H1 (cell line): ENCODE data around the gene KRT13. TPM values are rescaled to one million over a fixed set of nuclear protein-coding genes. Genes with fewer than 3 reads are reported as not detected.

ENCODE experiments used
- CTCF ChIA-PET: fragments of 300-600 bp; sonication (Branson Sonifier 250); formaldehyde crosslinking; loops from one replicate; lab custom pipeline; 2021; ENCODE audit not compliant: partially characterized antibody; lab: Charles Lee
- POLR2A ChIA-PET: fragments of 300-600 bp; sonication (Branson Sonifier 250); formaldehyde crosslinking; loops from one replicate; lab custom pipeline; 2021; ENCODE audit warnings: inconsistent platforms; ENCODE audit not compliant: partially characterized antibody; lab: Charles Lee
- DNase-seq, 2 experiments: peaks; one replicate each; pipeline versions ENCODE4 v3.0.0 to v3.0.0-alpha.2; 2010 to 2022; ENCODE audit warnings: low spot score in 2 of 2, low read depth in 1 of 2, mixed read lengths in 1 of 2
- FAIRE-seq: peaks from 2 replicates; lab custom pipeline; 2011; peaks lifted over from hg19 to GRCh38; lab: Jason Lieb, UNC
- H2AFZ ChIP-seq: 2 replicates; pipeline ENCODE4 v1.8.1; 2012; ENCODE audit warnings: low read length, inconsistent platforms
- H2AK5ac ChIP-seq: 2 replicates; pipeline ENCODE4 v1.6.1; 2013; ENCODE audit warnings: low read depth, low read length
- H2BK120ac ChIP-seq: replicated peaks from 2 replicates; pipeline ENCODE3; 2013; ENCODE audit warnings: low read depth, low read length, inconsistent platforms
- H2BK12ac ChIP-seq: 2 replicates; pipeline ENCODE4 v1.6.1; 2013; ENCODE audit warnings: low read depth, low read length
- H2BK15ac ChIP-seq: 2 replicates; pipeline ENCODE4 v1.6.1; 2013; ENCODE audit warnings: low read length
- H2BK20ac ChIP-seq: 2 replicates; pipeline ENCODE4 v1.6.1; 2013; ENCODE audit warnings: low read length
- H2BK5ac ChIP-seq: 2 replicates; pipeline ENCODE4 v1.6.1; 2013; ENCODE audit warnings: low read depth, low read length
- H3K14ac ChIP-seq: 2 replicates; pipeline ENCODE4 v1.6.1; 2013; ENCODE audit warnings: inconsistent platforms; ENCODE audit not compliant: insufficient read length
- H3K18ac ChIP-seq: 2 replicates; pipeline ENCODE4 v1.6.1; 2013; ENCODE audit warnings: low read length; ENCODE audit errors: extremely low read depth
- H3K23ac ChIP-seq: 2 replicates; pipeline ENCODE4 v1.6.1; 2013; ENCODE audit warnings: inconsistent platforms; ENCODE audit not compliant: insufficient read length
- H3K23me2 ChIP-seq: 2 replicates; pipeline ENCODE4 v1.6.1; 2013; ENCODE audit warnings: low read depth, low read length
- H3K27ac ChIP-seq: 2 replicates; pipeline ENCODE4 v1.6.1; 2011; ENCODE audit warnings: low read depth, low read length, inconsistent platforms
- H3K27me3 ChIP-seq, 4 experiments: replicated peaks in 1 of 4; 1 replicate in 1 of 4; 2 replicates in 3 of 4; pipeline versions ENCODE4 v1.6.1 to v1.8.1; 2011 to 2013; ENCODE audit warnings: low read length in 3 of 4, mild to moderate bottlenecking in 3 of 4, inconsistent platforms in 2 of 4, mixed read lengths in 2 of 4, moderate library complexity in 1 of 4; ENCODE audit not compliant: control insufficient read depth in 3 of 4, insufficient read depth in 3 of 4; ENCODE audit errors: extremely low read depth in 1 of 4
- H3K36me3 ChIP-seq, 4 experiments: 2 replicates each; pipeline versions ENCODE4 v1.6.1 to v1.8.1; 2011 to 2013; ENCODE audit warnings: mild to moderate bottlenecking in 4 of 4, low read length in 3 of 4, moderate library complexity in 2 of 4, control low read depth in 1 of 4, inconsistent platforms in 1 of 4; ENCODE audit not compliant: insufficient read depth in 4 of 4, control insufficient read depth in 2 of 4
- H3K4ac ChIP-seq: replicated peaks from 2 replicates; pipeline ENCODE3; 2013; ENCODE audit warnings: low read length, low read depth, mixed read lengths, inconsistent platforms; ENCODE audit not compliant: insufficient read length
- H3K4me1 ChIP-seq, 4 experiments: replicated peaks in 1 of 4; 1 replicate in 1 of 4; 2 replicates in 3 of 4; pipeline versions ENCODE4 v1.6.1 to v1.8.1; 2011 to 2013; ENCODE audit warnings: low read length in 3 of 4, inconsistent platforms in 2 of 4, mixed read lengths in 1 of 4; ENCODE audit not compliant: insufficient read depth in 4 of 4, control insufficient read depth in 3 of 4
- H3K4me2 ChIP-seq, 2 experiments: 2 replicates each; pipeline versions ENCODE4 v1.6.1 to v1.8.1; 2011 to 2013; ENCODE audit warnings: low read depth in 2 of 2, low read length in 2 of 2, control low read depth in 1 of 2, inconsistent platforms in 1 of 2, mild to moderate bottlenecking in 1 of 2; ENCODE audit not compliant: insufficient read depth in 1 of 2
- H3K4me3 ChIP-seq, 4 experiments: fragments of 200-600, 300-600 bp in 1 of 4; sonication (generic), shearing (Covaris generic), sonication (Bioruptor Twin) in 1 of 4; 2 replicates each; pipeline versions ENCODE4 v1.5.1 to v1.8.1; 2011 to 2016; ENCODE audit warnings: low read length in 4 of 4, low read depth in 3 of 4, control low read depth in 2 of 4, inconsistent platforms in 2 of 4, mild to moderate bottlenecking in 2 of 4, mixed read lengths in 1 of 4, moderate library complexity in 1 of 4; ENCODE audit not compliant: insufficient read depth in 2 of 4; ENCODE audit errors: extremely low read depth in 1 of 4
- H3K56ac ChIP-seq: replicated peaks from 2 replicates; pipeline ENCODE3; 2013; ENCODE audit warnings: low read depth, mild to moderate bottlenecking, mixed read lengths, low read length, inconsistent platforms; ENCODE audit not compliant: insufficient read length
- H3K79me1 ChIP-seq: 2 replicates; pipeline ENCODE4 v1.6.1; 2013; ENCODE audit warnings: low read depth, low read length, control low read depth
- H3K79me2 ChIP-seq, 2 experiments: 2 replicates each; pipeline versions ENCODE4 v1.6.1 to v1.8.1; 2012 to 2013; ENCODE audit warnings: low read length in 2 of 2, mild to moderate bottlenecking in 2 of 2, inconsistent platforms in 1 of 2; ENCODE audit not compliant: insufficient read depth in 2 of 2, control insufficient read depth in 1 of 2
- H3K9ac ChIP-seq, 4 experiments: replicated peaks in 1 of 4; 1 replicate in 1 of 4; 2 replicates in 3 of 4; pipeline versions ENCODE4 v1.6.1 to v1.8.1; 2011 to 2013; ENCODE audit warnings: low read depth in 3 of 4, low read length in 3 of 4, control low read depth in 2 of 4, mild to moderate bottlenecking in 2 of 4, moderate library complexity in 2 of 4, inconsistent platforms in 1 of 4; ENCODE audit errors: extremely low read depth in 1 of 4
- H3K9me3 ChIP-seq, 2 experiments: 2 replicates each; pipeline versions ENCODE4 v1.6.1 to v1.8.1; 2012 to 2013; ENCODE audit warnings: mild to moderate bottlenecking in 2 of 2, moderate library complexity in 2 of 2, control low read depth in 1 of 2, inconsistent platforms in 1 of 2, low read depth in 1 of 2, low read length in 1 of 2, mixed read lengths in 1 of 2; ENCODE audit not compliant: insufficient read depth in 2 of 2
- H4K20me1 ChIP-seq, 2 experiments: replicated peaks in 1 of 2; 2 replicates each; pipeline versions ENCODE3 to v1.8.1; 2011 to 2013; ENCODE audit warnings: inconsistent platforms in 2 of 2, low read length in 2 of 2, mild to moderate bottlenecking in 1 of 2; ENCODE audit not compliant: insufficient read depth in 2 of 2, control insufficient read depth in 1 of 2
- H4K5ac ChIP-seq: 2 replicates; pipeline ENCODE4 v1.6.1; 2013; ENCODE audit warnings: low read length, low read depth, mixed read lengths, inconsistent platforms; ENCODE audit not compliant: insufficient read length
- H4K8ac ChIP-seq: 2 replicates; pipeline ENCODE4 v1.8.0; 2013; ENCODE audit warnings: mild to moderate bottlenecking, moderate library complexity, low read length, inconsistent platforms; ENCODE audit not compliant: insufficient read depth; ENCODE audit errors: extremely low read depth
- H4K91ac ChIP-seq: replicated peaks from 2 replicates; pipeline ENCODE3; 2013; ENCODE audit warnings: low read length, mixed read lengths, inconsistent platforms; ENCODE audit not compliant: insufficient read length
- CBX8 ChIP-seq: fragments of 300-800, 300-1000 bp; sonication (generic); IDR thresholded peaks from 2 replicates; pipeline ENCODE4 v1.7.1; 2016; ENCODE audit warnings: low read depth, low read length, borderline replicate concordance
- CREB1 ChIP-seq: IDR thresholded peaks from 2 replicates; pipeline ENCODE4 v1.6.1; 2012; ENCODE audit warnings: inconsistent platforms
- MAX ChIP-seq: IDR thresholded peaks from 2 replicates; pipeline ENCODE4 v1.6.1; 2012; ENCODE audit warnings: inconsistent platforms
- SIX5 ChIP-seq: IDR thresholded peaks from 2 replicates; pipeline ENCODE4 v1.6.1; 2011; ENCODE audit warnings: mild to moderate bottlenecking, low read depth, low read length
- SP2 ChIP-seq: IDR thresholded peaks from 2 replicates; pipeline ENCODE4 v1.6.1; 2012; ENCODE audit warnings: mild to moderate bottlenecking, low read length, inconsistent platforms
- WGBS, 2 experiments: shearing (Covaris generic) in 1 of 2; methylation state at CpG; one replicate each; pipeline versions ENCODE4 v1.1.6 to v1.1.7; 2013 to 2015; ENCODE audit warnings: low lambda C conversion rate in 2 of 2, mixed read lengths in 2 of 2, inconsistent platforms in 1 of 2, low coverage in 1 of 2, missing lambda C conversion rate in 1 of 2; ENCODE audit not compliant: insufficient replicate concordance in 2 of 2, insufficient coverage in 1 of 2, insufficient read length in 1 of 2; ENCODE audit errors: extremely low coverage in 1 of 2, missing lambda C conversion rate in 1 of 2; 5-methylcytosine and 5-hydroxymethylcytosine counted together
- long read RNA-seq, 2 experiments: library from RNA in 1 of 2; library from capped mRNA in 1 of 2; stranded (forward); transcript quantifications; one replicate each; pipeline ENCODE4 v2.0.0, GENCODE V29; 2021; ENCODE audit warnings: inconsistent platforms in 1 of 2
- polyA minus RNA-seq, 3 experiments: library from RNA; depleted of rRNA, polyadenylated mRNA; stranded (reverse); fragments of >200 nt; gene quantifications; 1 replicate in 2 of 3; 2 replicates in 1 of 3; pipeline ENCODE4 v1.2.3, GENCODE V29; 2011
- polyA plus RNA-seq, 7 experiments: library from polyadenylated mRNA; depleted of rRNA in 3 of 7; stranded (reverse) in 5 of 7; unstranded in 2 of 7; fragments of >200 nt in 5 of 7; fragments of 200-250 nt in 2 of 7; gene quantifications; 1 replicate in 5 of 7; 2 replicates in 1 of 7; 4 replicates in 1 of 7; pipeline versions ENCODE4 v1.2.1 to v1.2.3, GENCODE V29; 2011 to 2013; ENCODE audit warnings: missing spikeins in 2 of 7, mixed read lengths in 2 of 7
- total RNA-seq: library from RNA; stranded (reverse); fragmentation: NEBNext Ultra II Directional; extraction: Animal tissue kit (Norgen Biotek cat#: 25700); gene quantifications from 2 replicates; pipeline ENCODE4 v1.2.1, GENCODE V29; 2021

The KRT13 gene
- not detected in 2 replicates for total RNA-seq
- 0.09 and 0.17 TPM in 2 replicates for polyA plus RNA-seq (2011; rRNA removed)
- polyA plus RNA-seq (2011; cell fraction: cytosol; rRNA removed), result not detected
- not detected for polyA plus RNA-seq (2011; cell fraction: nucleus; rRNA removed)
- not detected in 4 replicates for polyA plus RNA-seq (2012, experiment 1 of 2)
- not detected for polyA plus RNA-seq (2012, experiment 2 of 2)
- polyA plus RNA-seq (2013, experiment 1 of 2), result not detected
- polyA plus RNA-seq (2013, experiment 2 of 2), result not detected
- polyA minus RNA-seq (2011; rRNA and poly(A)+ RNA removed), result not detected in 2 replicates
- polyA minus RNA-seq (2011; cell fraction: cytosol; rRNA and poly(A)+ RNA removed), result not detected
- not detected for polyA minus RNA-seq (2011; cell fraction: nucleus; rRNA and poly(A)+ RNA removed)
- long read RNA-seq, experiment 1, result 0 reads
- long read RNA-seq, experiment 2, result 0 reads

- no peaks in the 10 kb centered on the region for H3K27me3 ChIP-seq
- WGBS, 2 experiments, result 78% methylated on average over 12 of the region's 17 CpGs; no CpG with 5 or more reads in 1 of the 2 experiments
- no peak within 1 kb of the TSS for H2BK5ac ChIP-seq
- H3K79me1 ChIP-seq, result no peaks in the 10 kb centered on the region
- peaks cover 0 to 16% (median 9%) of the 10 kb centered on the region in 4 experiments; a peak in 6 of 7 replicates for H3K4me1 ChIP-seq
- no peak within 1 kb of the TSS for H3K14ac ChIP-seq
- FAIRE-seq (no peak), DNase-seq (no peak)
- H4K8ac ChIP-seq, result peak within 1 kb of the TSS; percentile 29; the same call in 1 of the 2 replicates
- H2BK20ac ChIP-seq, result no peak within 1 kb of the TSS
- H3K18ac ChIP-seq, result no peak within 1 kb of the TSS
- no peak within 1 kb of the TSS for H3K4ac ChIP-seq
- H3K23me2 ChIP-seq, result no peaks in the 10 kb centered on the region; the same call in 1 of the 2 replicates
- H3K9ac ChIP-seq, result no peak within 1 kb of the TSS
- H3K23ac ChIP-seq, result no peak within 1 kb of the TSS
- no peak within 1 kb of the TSS for H3K4me2 ChIP-seq
- H2AK5ac ChIP-seq, result no peak within 1 kb of the TSS
- H2BK15ac ChIP-seq, result 0 out of 2 replicates have a peak within 1 kb of the TSS, but pooled peaks have one; percentile 61
- no peak for TF ChIP-seq MAX
- TF ChIP-seq CREB1, result no peak
- TF ChIP-seq SP2, result no peak
- no peak for TF ChIP-seq CBX8
- no peak for TF ChIP-seq SIX5
- TF ChIP-seq, all 59 proteins: peak for 0
- Histone ChIP-seq H4K91ac (no peak within 1 kb of the TSS), H2BK12ac (no peak within 1 kb of the TSS), H2BK120ac (no peak within 1 kb of the TSS), H3K27ac (no peak within 1 kb of the TSS), H3K4me3 (no peak within 1 kb of the TSS), H2AFZ (no peak within 1 kb of the TSS), H4K20me1 (no peaks in the 10 kb centered on the region), H3K9me3 (no peaks in the 10 kb centered on the region), H3K79me2 (no peaks in the 10 kb centered on the region), H3K36me3 (no peaks in the 10 kb centered on the region), H3K56ac (no peak within 1 kb of the TSS), H4K5ac (no peak within 1 kb of the TSS)
- POLR2A ChIA-PET, result interaction anchor here (1.9 to 5.6 kb wide), 2 partner anchors 23 kb away, joined by 6 to 32 read pairs; partner anchors contain the start of gene KRT19
- CTCF ChIA-PET, result interaction anchor here (0.6 to 33.9 kb wide), 9 partner anchors 9 to 1332 kb away, joined by 3 to 427 read pairs (median 3); no protein-coding TSS in a partner anchor
Observed at GRCh38 chr17:41505007-41505808, at the start of gene KRT13. Gene KRT13 (minus strand): TSS chr17:41505612. CDS start chr17:41505550, 62 bp downstream.
